Measurements from ENCODE around the gene RSRC1. TPM values are rescaled to one million over a fixed set of nuclear protein-coding genes. Genes with fewer than 3 reads are reported as not detected.

Gene RSRC1
- total RNA-seq, 3 donors from 2014 or later: 53.1 to 101 (median 59.3) TPM

- no peak overlapping the region for H3K4me3 ChIP-seq
- no peak for DNase-seq (ENCODE audit: low spot score in 2 of 2)
- H3K27me3 ChIP-seq: no peaks in the 10 kb centered on the region
- no peaks in the 10 kb centered on the region for H3K4me1 ChIP-seq
- intact Hi-C loops (cut with DNase I; ENCODE audit: low total_unique reads): no loop called here
- no peaks in the 10 kb centered on the region for H3K36me3 ChIP-seq
- H3K27ac ChIP-seq: no peak overlapping the region
- H3K9me3 ChIP-seq: peaks cover under 1 to 11% of the 10 kb centered on the region in 2 donors
- TF ChIP-seq POLR2A (IDR thresholded peaks at IDR 0.05) (no peak), POLR2AphosphoS5 (IDR thresholded peaks at IDR 0.05) (no peak), CTCF (IDR thresholded peaks at IDR 0.05) (no peak)
These were observed 96.1 kb downstream of the RSRC1 start for GRCh38 chr3:158205994-158206393.

GRCh38 chr3:158210067-158210466, 100.2 kb downstream of the RSRC1 start:
- no peak overlapping the region for H3K27ac ChIP-seq
- no peaks in the 10 kb centered on the region for H3K27me3 ChIP-seq
- no peaks in the 10 kb centered on the region for H3K9me3 ChIP-seq
- TF ChIP-seq CTCF (IDR thresholded peaks at IDR 0.05) (no peak), POLR2A (IDR thresholded peaks at IDR 0.05) (no peak), POLR2AphosphoS5 (IDR thresholded peaks at IDR 0.05) (no peak)
- H3K36me3 ChIP-seq: no peaks in the 10 kb centered on the region
- no peak overlapping the region for H3K4me3 ChIP-seq
- no peak for DNase-seq (ENCODE audit: low spot score in 2 of 2)
- intact Hi-C loops (cut with DNase I; ENCODE audit: low total_unique reads): no loop called here
- no peaks in the 10 kb centered on the region for H3K4me1 ChIP-seq

DNA sequence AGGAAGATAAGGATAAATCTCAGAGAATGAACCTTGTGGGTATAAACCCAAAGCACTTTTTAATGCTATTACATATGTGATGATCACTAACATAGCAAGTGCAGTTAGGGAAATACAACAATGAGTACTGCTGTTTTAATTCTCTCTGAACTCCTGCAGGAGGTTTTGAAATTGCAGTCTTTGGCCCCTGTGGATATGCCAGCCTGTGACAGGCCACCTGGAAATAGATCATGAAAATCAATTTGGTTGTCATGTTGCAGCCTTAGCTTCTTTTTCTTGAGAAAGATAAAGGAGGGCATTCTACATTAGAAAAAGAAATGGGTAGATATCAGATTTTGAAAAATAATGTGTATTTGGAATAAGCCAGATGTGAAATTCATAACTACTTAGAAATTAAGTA, 103.6 kb downstream of the RSRC1 start:
- Histone ChIP-seq H3K4me3 (no peak overlapping the region), H3K9me3 (no peaks in the 10 kb centered on the region), H3K27me3 (no peaks in the 10 kb centered on the region), H3K27ac (no peak overlapping the region), H3K36me3 (no peaks in the 10 kb centered on the region), H3K4me1 (no peaks in the 10 kb centered on the region)
- intact Hi-C loops (cut with DNase I; ENCODE audit: low total_unique reads): no loop called here
- no peak for DNase-seq (ENCODE audit: low spot score in 2 of 2)
- TF ChIP-seq POLR2A (IDR thresholded peaks at IDR 0.05) (no peak), CTCF (IDR thresholded peaks at IDR 0.05) (no peak), POLR2AphosphoS5 (IDR thresholded peaks at IDR 0.05) (no peak)

DNA sequence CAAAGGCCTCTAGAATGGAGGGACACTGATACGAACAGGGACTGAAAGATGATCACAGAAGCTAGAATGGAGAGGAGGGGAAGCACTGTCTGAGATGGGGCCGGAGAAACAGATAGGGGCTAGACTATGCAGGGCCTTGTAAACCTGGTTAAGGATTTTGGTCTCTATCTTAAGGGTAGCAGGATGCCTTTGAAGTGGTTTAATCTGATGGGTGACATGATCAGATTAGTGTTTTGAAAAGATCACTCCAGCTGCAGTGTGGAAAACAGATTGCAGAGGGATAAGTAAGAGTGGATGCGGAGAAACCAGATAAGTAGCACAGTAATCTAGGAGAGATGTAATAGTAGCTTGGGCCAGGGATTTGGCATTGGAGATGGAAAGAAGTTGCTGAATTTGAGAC, 108.1 kb downstream of the RSRC1 start:
- TF ChIP-seq CTCF (IDR thresholded peaks at IDR 0.05) (no peak), POLR2AphosphoS5 (IDR thresholded peaks at IDR 0.05) (no peak), POLR2A (IDR thresholded peaks at IDR 0.05) (no peak)
- no peaks in the 10 kb centered on the region for H3K36me3 ChIP-seq
- intact Hi-C loops (cut with DNase I; ENCODE audit: low total_unique reads): no loop called here
- no peaks in the 10 kb centered on the region for H3K27me3 ChIP-seq
- DNase-seq (ENCODE audit: low spot score in 2 of 2): no peak
- no peaks in the 10 kb centered on the region for H3K4me1 ChIP-seq
- no peaks in the 10 kb centered on the region for H3K9me3 ChIP-seq
- H3K27ac ChIP-seq: no peak overlapping the region
- H3K4me3 ChIP-seq: no peak overlapping the region

DNA sequence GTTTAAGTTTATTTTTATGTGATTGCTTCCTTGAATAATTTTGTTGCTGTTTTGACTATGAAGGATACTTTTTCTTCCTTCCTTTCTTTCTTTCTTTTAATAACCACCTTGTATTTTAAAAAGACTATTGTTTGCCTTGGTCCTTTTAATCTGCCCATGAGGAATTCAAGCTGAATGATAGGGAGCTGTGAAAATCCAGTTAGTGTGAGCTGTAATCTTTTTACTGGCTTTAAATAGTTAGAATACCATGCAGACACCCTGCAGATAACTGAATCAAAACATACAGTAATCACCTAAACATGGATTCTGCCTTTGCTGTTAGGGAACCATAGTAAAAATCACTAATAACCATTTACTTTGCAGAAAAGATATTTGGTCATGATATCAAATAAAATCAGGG, 110.7 kb downstream of the RSRC1 start:
- no peak for TF ChIP-seq CTCF (IDR thresholded peaks at IDR 0.05)
- TF ChIP-seq POLR2AphosphoS5 (IDR thresholded peaks at IDR 0.05): no peak
- TF ChIP-seq POLR2A (IDR thresholded peaks at IDR 0.05): no peak
- intact Hi-C loops (cut with DNase I; ENCODE audit: low total_unique reads): no loop called here
- DNase-seq (ENCODE audit: low spot score in 2 of 2): no peak

More for the DNA sequence above, 110.7 kb downstream of the RSRC1 start:
- H3K4me1 ChIP-seq: no peaks in the 10 kb centered on the region
- H3K4me3 ChIP-seq: no peak overlapping the region
- no peaks in the 10 kb centered on the region for H3K36me3 ChIP-seq
- H3K27me3 ChIP-seq: no peaks in the 10 kb centered on the region
- no peaks in the 10 kb centered on the region for H3K9me3 ChIP-seq
- H3K27ac ChIP-seq: no peak overlapping the region
